GM23248 (cell line): ENCODE results near the gene NUBPL. TPM values are rescaled to one million over a fixed set of nuclear protein-coding genes. Genes with fewer than 3 reads are reported as not detected.
"Not testable (repeated sequence)": the region's sequence is repeated elsewhere in the genome, so short reads cannot be mapped to it uniquely, and the experiment has no call there.

ENCODE experiments used
- DNase-seq: peaks from one replicate; pipeline ENCODE4 v3.0.0-alpha.2; 2015
- H2AFZ ChIP-seq: fragments of 200-600 bp; sonication (generic); 2 replicates; pipeline ENCODE4 v1.6.1; 2016; ENCODE audit warnings: antibody characterized with exemption
- H3F3A ChIP-seq: fragments of 200-600 bp; sonication (generic); 2 replicates; pipeline ENCODE4 v1.6.1; 2016; ENCODE audit warnings: mild to moderate bottlenecking, antibody characterized with exemption, mixed run types; ENCODE audit not compliant: insufficient read depth
- H3K27ac ChIP-seq: fragments of 200-600 bp; sonication (generic); 2 replicates; pipeline ENCODE4 v1.5.1; 2016; ENCODE audit warnings: mild to moderate bottlenecking
- H3K27me3 ChIP-seq: fragments of 200-600 bp; sonication (generic); replicated peaks from 2 replicates; pipeline ENCODE4 v1.6.1; 2016; ENCODE audit warnings: mild to moderate bottlenecking; ENCODE audit not compliant: insufficient read depth
- H3K36me3 ChIP-seq: fragments of 200-600 bp; sonication (generic); 2 replicates; pipeline ENCODE4 v1.6.1; 2016; ENCODE audit warnings: low read depth, mild to moderate bottlenecking
- H3K4me1 ChIP-seq: fragments of 200-600 bp; sonication (generic); 2 replicates; pipeline ENCODE4 v1.6.1; 2016; ENCODE audit warnings: mild to moderate bottlenecking; ENCODE audit not compliant: insufficient read depth
- H3K4me2 ChIP-seq: fragments of 200-600 bp; sonication (generic); one replicate; pipeline ENCODE4 v1.6.1; 2016; ENCODE audit warnings: mild to moderate bottlenecking; ENCODE audit not compliant: unreplicated experiment
- H3K4me3 ChIP-seq: fragments of 200-600 bp; sonication (generic); 2 replicates; pipeline ENCODE4 v1.5.1; 2016; ENCODE audit warnings: mild to moderate bottlenecking
- H3K79me2 ChIP-seq: fragments of 200-600 bp; sonication (generic); 2 replicates; pipeline ENCODE4 v1.6.1; 2016; ENCODE audit warnings: mild to moderate bottlenecking; ENCODE audit not compliant: insufficient read depth
- H3K9ac ChIP-seq: fragments of 200-600 bp; sonication (generic); 2 replicates; pipeline ENCODE4 v1.6.1; 2016; ENCODE audit warnings: mild to moderate bottlenecking
- H3K9me2 ChIP-seq: fragments of 200-600 bp; sonication (generic); 2 replicates; pipeline ENCODE4 v1.6.1; 2016; ENCODE audit warnings: mixed run types, mild to moderate bottlenecking, moderate library complexity; ENCODE audit not compliant: insufficient read depth
- H3K9me3 ChIP-seq: fragments of 200-600 bp; sonication (generic); one replicate; pipeline ENCODE4 v1.6.1; 2017; ENCODE audit warnings: low read depth
- H4K20me1 ChIP-seq: fragments of 200-600 bp; sonication (generic); 2 replicates; pipeline ENCODE4 v1.6.0; 2016; ENCODE audit not compliant: insufficient read depth
- EZH2 ChIP-seq: fragments of 200-600 bp; sonication (generic); IDR thresholded peaks from 2 replicates; pipeline ENCODE4 v1.6.1; 2018; ENCODE audit warnings: antibody characterized with exemption, mild to moderate bottlenecking; ENCODE audit not compliant: insufficient read depth, poor library complexity, severe bottlenecking
- EZH2phosphoT487 ChIP-seq: fragments of 200-600 bp; sonication (generic); IDR thresholded peaks from 2 replicates; pipeline ENCODE4 v1.6.1; 2018; ENCODE audit warnings: antibody characterized with exemption, moderate library complexity, mild to moderate bottlenecking, low read depth; ENCODE audit not compliant: insufficient read depth
- WGBS, 2 experiments: methylation state at CpG; one replicate each; pipeline ENCODE4 v1.1.6; 2015 to 2017; ENCODE audit warnings: low lambda C conversion rate in 2 of 2, low coverage in 1 of 2; ENCODE audit errors: missing lambda C conversion rate in 2 of 2; 5-methylcytosine and 5-hydroxymethylcytosine counted together
- in situ Hi-C: fragments of 300-500 bp; cut with MboI; formaldehyde crosslinking; loops from 2 replicates; pipeline ENCODE4 v1.15.0; 2020
- polyA plus RNA-seq: library from polyadenylated mRNA; unstranded; fragments of >200 nt; fragmentation: Nextera tagmentation; extraction: Ambion mirVana; gene quantifications from 2 replicates; pipeline ENCODE4 v1.2.1, GENCODE V29; 2016
- total RNA-seq: library from RNA; depleted of rRNA; stranded (reverse); fragments of >200 nt; shearing (Covaris generic); gene quantifications from 2 replicates; pipeline ENCODE4 v1.2.3, GENCODE V29; 2014

The NUBPL gene
- total and polyA plus RNA-seq, 2 experiments from 2014 or later = 9.8 to 11.5 TPM

DNA sequence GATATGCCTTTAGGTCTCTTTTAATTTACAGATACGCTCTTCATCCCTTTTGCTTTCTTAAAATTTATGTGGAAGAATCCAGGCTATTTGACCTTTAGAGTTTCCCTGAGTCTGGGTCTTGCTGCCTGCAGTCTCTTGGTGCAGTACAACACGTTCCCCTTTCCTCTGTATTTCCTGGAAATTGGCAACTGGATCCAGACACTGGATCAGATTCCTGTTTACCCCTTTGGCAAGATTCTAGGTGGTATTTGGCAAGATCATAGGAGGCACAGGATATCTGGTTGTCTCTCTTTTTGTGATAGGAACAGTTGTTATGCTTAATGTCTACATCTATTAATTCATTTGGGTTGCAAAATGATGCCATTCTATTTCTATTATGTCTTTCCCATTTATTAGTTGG, 328.1 kb downstream of the NUBPL start:
- H3F3A ChIP-seq = no peaks in the 10 kb centered on the region
- H3K27ac ChIP-seq = no peak overlapping the region
- H4K20me1 ChIP-seq = no peaks in the 10 kb centered on the region
- H3K27me3 ChIP-seq = no peaks in the 10 kb centered on the region
- H2AFZ ChIP-seq = no peak overlapping the region
- H3K4me2 ChIP-seq = no peak overlapping the region
- H3K9me3 ChIP-seq = no peaks in the 10 kb centered on the region
- H3K79me2 ChIP-seq = no peaks in the 10 kb centered on the region
- WGBS, 2 experiments = 73 to 75% methylated on average over 2 of the region's 2 CpGs
- TF ChIP-seq EZH2phosphoT487 = no peak
- TF ChIP-seq EZH2 = no peak
- H3K9ac ChIP-seq = no peak overlapping the region
- H3K9me2 ChIP-seq = no peaks in the 10 kb centered on the region
- no peak overlapping the region for H3K4me3 ChIP-seq
- peaks cover 14% of the 10 kb centered on the region; the same call in 1 of the 2 replicates for H3K4me1 ChIP-seq
- in situ Hi-C loops = no loop called here
- DNase-seq = no peak
- no peaks in the 10 kb centered on the region for H3K36me3 ChIP-seq

DNA sequence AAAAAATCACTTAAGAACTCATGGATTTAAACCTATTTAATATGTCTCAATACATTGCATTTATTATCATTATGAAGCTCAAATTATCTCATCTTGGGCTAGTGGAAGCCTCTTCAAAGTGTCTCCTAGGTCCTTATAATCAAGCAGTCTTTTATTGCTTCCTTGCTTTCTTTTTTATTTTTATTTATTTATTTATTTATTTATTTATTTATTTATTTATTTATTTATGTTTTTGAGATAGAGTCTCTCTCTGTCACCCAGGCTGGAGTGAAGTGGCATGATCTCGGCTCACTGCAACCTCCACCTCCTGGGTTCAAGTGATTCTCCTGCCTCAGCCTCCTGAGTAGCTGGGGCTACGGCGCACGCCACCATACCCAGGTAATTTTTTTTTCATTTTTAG, 329.0 kb downstream of the NUBPL start:
- H3K79me2 ChIP-seq, H3K27ac ChIP-seq, H2AFZ ChIP-seq, DNase-seq, H3K9me2 ChIP-seq, H3K36me3 ChIP-seq, H3K4me3 ChIP-seq, H4K20me1 ChIP-seq, H3K9ac ChIP-seq, H3K27me3 ChIP-seq, H3K9me3 ChIP-seq, H3K4me2 ChIP-seq, in situ Hi-C loops, H3F3A ChIP-seq: not testable (repeated sequence)
- H3K4me1 ChIP-seq = peaks cover 13% of the 10 kb centered on the region
- WGBS, 2 experiments = 95 to 96% methylated on average over 4 of the region's 4 CpGs

DNA sequence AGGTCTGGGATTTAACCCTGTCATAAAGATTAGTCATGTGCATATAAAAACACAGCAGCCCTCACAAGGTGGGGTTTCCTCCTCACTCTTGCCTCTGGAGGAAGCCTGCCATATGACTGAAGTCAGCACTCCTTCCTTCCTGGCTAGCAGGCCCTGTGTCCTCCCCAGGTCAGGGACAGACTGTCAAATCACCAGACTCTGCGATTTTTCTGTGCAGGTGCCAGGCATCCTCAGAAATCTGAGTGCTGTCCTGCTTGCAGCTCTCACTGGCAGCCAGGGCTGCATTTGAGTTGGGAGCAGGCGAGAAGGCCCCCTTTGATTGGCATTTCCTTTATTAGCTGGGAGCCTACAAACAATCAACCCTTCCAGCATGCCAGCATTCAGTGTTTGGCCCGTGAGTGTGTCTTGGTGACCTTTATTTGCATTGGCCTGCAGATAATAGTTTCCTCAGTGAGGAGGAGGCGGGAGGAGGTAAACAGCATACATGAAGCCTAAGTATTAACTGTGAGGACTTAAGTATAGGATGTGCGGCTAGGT, 332.1 kb downstream of the NUBPL start:
- Histone ChIP-seq H3K9me3 (no peaks in the 10 kb centered on the region), H3K4me1 (peaks cover 18% of the 10 kb centered on the region), H3K9me2 (no peaks in the 10 kb centered on the region), H3K4me2 (no peak overlapping the region), H3K4me3 (no peak overlapping the region), H4K20me1 (no peaks in the 10 kb centered on the region), H2AFZ (no peak overlapping the region), H3K27me3 (no peaks in the 10 kb centered on the region), H3K27ac (no peak overlapping the region), H3K79me2 (no peaks in the 10 kb centered on the region), H3K9ac (no peak overlapping the region), H3K36me3 (no peaks in the 10 kb centered on the region), H3F3A (peaks cover 6% of the 10 kb centered on the region; the same call in 1 of the 2 replicates)
- in situ Hi-C loops = no loop called here
- DNase-seq = no peak
- WGBS, 2 experiments = 78 to 79% methylated on average over 5 of the region's 5 CpGs
- TF ChIP-seq EZH2phosphoT487 (no peak), EZH2 (no peak)

DNA sequence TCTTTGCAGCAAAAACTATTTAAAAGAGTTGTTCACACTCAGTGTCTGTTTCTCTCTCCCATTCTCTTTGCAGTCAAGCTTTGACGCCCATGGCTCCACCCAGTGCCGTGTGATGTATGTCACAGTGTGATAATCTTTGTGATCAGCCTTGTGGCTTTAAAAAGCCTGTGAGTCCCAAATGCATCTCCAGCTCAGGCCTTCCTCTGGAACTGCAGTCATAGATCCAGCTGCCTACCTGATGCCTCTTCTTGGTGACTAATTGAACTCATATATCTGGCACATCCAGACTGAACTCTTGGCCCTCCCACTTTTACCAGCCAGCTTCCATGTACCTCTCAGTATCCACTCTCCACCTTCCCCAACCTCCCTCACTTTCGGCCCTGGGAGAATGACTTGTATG, 333.1 kb downstream of the NUBPL start:
- DNase-seq = peak; percentile 36
- H3K9ac ChIP-seq = no peak overlapping the region
- H3K4me3 ChIP-seq = no peak overlapping the region
- H3K4me2 ChIP-seq = no peak overlapping the region
- no peak overlapping the region for H3K27ac ChIP-seq
- TF ChIP-seq EZH2phosphoT487 (no peak), EZH2 (no peak)
- H3K4me1 ChIP-seq = peaks cover 24% of the 10 kb centered on the region
- H3F3A ChIP-seq = peaks cover 6% of the 10 kb centered on the region; the same call in 1 of the 2 replicates
- no peaks in the 10 kb centered on the region for H3K9me3 ChIP-seq
- 47% methylated on average over 3 of the region's 3 CpGs for WGBS, 2 experiments
- no peaks in the 10 kb centered on the region for H3K36me3 ChIP-seq
- no peaks in the 10 kb centered on the region for H3K79me2 ChIP-seq
- in situ Hi-C loops = no loop called here
- H3K9me2 ChIP-seq = no peaks in the 10 kb centered on the region
- H3K27me3 ChIP-seq = no peaks in the 10 kb centered on the region
- no peak overlapping the region for H2AFZ ChIP-seq
- no peaks in the 10 kb centered on the region for H4K20me1 ChIP-seq

DNA sequence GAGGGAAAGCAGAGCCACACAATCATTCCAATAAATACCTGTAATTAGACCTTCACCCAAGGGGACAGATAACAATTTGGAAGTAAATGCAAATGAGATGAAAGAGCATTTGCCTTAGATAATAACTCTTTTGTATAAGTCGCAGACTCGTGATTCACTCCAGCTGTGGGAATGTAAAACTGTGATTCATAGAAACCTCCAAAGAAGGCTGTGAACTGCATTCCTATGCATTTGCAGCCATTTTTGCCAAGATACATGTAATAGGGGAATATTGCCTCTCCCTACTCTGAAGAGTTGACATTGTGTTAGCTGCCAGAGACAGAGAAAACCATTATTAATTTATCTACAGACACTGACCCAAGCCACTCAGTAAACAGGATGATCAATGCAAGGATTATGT, 334.0 kb downstream of the NUBPL start:
- H3K9ac ChIP-seq = no peak overlapping the region
- H3K4me1 ChIP-seq = peaks cover 24% of the 10 kb centered on the region
- TF ChIP-seq EZH2 (no peak), EZH2phosphoT487 (no peak)
- H3K4me3 ChIP-seq = no peak overlapping the region
- H3K9me3 ChIP-seq = no peaks in the 10 kb centered on the region
- H3K27ac ChIP-seq = no peak overlapping the region
- no peaks in the 10 kb centered on the region for H4K20me1 ChIP-seq
- WGBS, 2 experiments = 2 to 3% methylated on average over 2 of the region's 2 CpGs
- H3K36me3 ChIP-seq = no peaks in the 10 kb centered on the region
- peak; percentile 91 for DNase-seq
- in situ Hi-C loops = no loop called here
- H3F3A ChIP-seq = peaks cover 6% of the 10 kb centered on the region; the same call in 1 of the 2 replicates
- peak overlapping the region; percentile 39 for H3K4me2 ChIP-seq
- no peak overlapping the region; the same call in 1 of the 2 replicates for H2AFZ ChIP-seq
- no peaks in the 10 kb centered on the region for H3K79me2 ChIP-seq
- H3K27me3 ChIP-seq = no peaks in the 10 kb centered on the region
- H3K9me2 ChIP-seq = no peaks in the 10 kb centered on the region
